ENCODE results near the gene HDLBP.

- TF ChIP-seq CTCF (conservative IDR thresholded peaks at IDR 0.05 in 1 of 2, IDR thresholded peaks at IDR 0.05 in 1 of 2; ENCODE audit: extremely low read depth in 1 of 2, insufficient read depth in 1 of 2, low read depth in 1 of 2, low read length in 2 of 2) (no peak), EZH2 (IDR thresholded peaks at IDR 0.05; ENCODE audit: borderline replicate concordance, low read length) (no peak)
Observed at GRCh38 chr2:241199286-241199685, 116.2 kb downstream of the HDLBP start.

All from mammary epithelial cell (primary cell).